ENCODE measurements around the gene CYP24A1. TPM values are rescaled to one million over a fixed set of nuclear protein-coding genes. Genes with fewer than 3 reads are reported as not detected.

Gene CYP24A1
- total and polyA plus RNA-seq, 2 of the 13 experiments (the other 11 are each of a cell fraction or from before 2014, with no cell fraction given) = 9.4 to 32.7 TPM

- TF ChIP-seq, protein P1, sequence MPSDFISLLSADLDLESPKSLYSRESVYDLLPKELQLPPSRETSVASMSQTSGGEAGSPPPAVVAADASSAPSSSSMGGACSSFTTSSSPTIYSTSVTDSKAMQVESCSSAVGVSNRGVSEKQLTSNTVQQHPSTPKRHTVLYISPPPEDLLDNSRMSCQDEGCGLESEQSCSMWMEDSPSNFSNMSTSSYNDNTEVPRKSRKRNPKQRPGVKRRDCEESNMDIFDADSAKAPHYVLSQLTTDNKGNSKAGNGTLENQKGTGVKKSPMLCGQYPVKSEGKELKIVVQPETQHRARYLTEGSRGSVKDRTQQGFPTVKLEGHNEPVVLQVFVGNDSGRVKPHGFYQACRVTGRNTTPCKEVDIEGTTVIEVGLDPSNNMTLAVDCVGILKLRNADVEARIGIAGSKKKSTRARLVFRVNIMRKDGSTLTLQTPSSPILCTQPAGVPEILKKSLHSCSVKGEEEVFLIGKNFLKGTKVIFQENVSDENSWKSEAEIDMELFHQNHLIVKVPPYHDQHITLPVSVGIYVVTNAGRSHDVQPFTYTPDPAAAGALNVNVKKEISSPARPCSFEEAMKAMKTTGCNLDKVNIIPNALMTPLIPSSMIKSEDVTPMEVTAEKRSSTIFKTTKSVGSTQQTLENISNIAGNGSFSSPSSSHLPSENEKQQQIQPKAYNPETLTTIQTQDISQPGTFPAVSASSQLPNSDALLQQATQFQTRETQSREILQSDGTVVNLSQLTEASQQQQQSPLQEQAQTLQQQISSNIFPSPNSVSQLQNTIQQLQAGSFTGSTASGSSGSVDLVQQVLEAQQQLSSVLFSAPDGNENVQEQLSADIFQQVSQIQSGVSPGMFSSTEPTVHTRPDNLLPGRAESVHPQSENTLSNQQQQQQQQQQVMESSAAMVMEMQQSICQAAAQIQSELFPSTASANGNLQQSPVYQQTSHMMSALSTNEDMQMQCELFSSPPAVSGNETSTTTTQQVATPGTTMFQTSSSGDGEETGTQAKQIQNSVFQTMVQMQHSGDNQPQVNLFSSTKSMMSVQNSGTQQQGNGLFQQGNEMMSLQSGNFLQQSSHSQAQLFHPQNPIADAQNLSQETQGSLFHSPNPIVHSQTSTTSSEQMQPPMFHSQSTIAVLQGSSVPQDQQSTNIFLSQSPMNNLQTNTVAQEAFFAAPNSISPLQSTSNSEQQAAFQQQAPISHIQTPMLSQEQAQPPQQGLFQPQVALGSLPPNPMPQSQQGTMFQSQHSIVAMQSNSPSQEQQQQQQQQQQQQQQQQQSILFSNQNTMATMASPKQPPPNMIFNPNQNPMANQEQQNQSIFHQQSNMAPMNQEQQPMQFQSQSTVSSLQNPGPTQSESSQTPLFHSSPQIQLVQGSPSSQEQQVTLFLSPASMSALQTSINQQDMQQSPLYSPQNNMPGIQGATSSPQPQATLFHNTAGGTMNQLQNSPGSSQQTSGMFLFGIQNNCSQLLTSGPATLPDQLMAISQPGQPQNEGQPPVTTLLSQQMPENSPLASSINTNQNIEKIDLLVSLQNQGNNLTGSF (CRISPR knock-in tag; IDR thresholded peaks at IDR 0.05) = peak; percentile 72; the same call in 1 of the 2 replicates
- TF ChIP-seq, protein P2, sequence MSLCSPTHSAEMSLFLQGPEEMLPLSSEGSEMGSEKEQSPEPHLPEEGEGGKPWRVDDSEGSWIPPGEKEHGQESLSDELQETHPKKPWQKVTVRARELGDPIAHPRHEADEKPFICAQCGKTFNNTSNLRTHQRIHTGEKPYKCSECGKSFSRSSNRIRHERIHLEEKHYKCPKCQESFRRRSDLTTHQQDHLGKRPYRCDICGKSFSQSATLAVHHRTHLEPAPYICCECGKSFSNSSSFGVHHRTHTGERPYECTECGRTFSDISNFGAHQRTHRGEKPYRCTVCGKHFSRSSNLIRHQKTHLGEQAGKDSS (CRISPR knock-in tag; IDR thresholded peaks at IDR 0.05; ENCODE audit: borderline replicate concordance, low read depth) = peak; percentile 95
- peak; percentile 61; the same call in 1 of the 2 replicates for TF ChIP-seq ZNF816 (CRISPR knock-in tag; IDR thresholded peaks at IDR 0.05; ENCODE audit: borderline replicate concordance)
- TF ChIP-seq ZNF407 (CRISPR knock-in tag; IDR thresholded peaks at IDR 0.05; ENCODE audit: not compliant biosample characterization) = peak; percentile 56
- TF ChIP-seq DPF2 (CRISPR knock-in tag; IDR thresholded peaks at IDR 0.05; ENCODE audit: borderline replicate concordance, low read depth) = peak; percentile 95
- TF ChIP-seq FOXK2 (IDR thresholded peaks at IDR 0.05) = peak; percentile 96
- TF ChIP-seq ZIK1 (CRISPR knock-in tag; IDR thresholded peaks at IDR 0.05; ENCODE audit: borderline replicate concordance, low read depth) = 0 out of 2 replicates have a peak, but pooled peaks have one; percentile 23
- no peak for TF ChIP-seq ZXDC (CRISPR knock-in tag; IDR thresholded peaks at IDR 0.05)
Measured at GRCh38 chr20:54123587-54124180, 50.1 kb downstream of the CYP24A1 start (continued).
